NCI-H1092 treated with DMSO at 0.1 percent for 48 hours (cell line): ENCODE data around the gene AOPEP.

ENCODE experiments used
- DNase-seq: peaks from one replicate; lab custom pipeline; 2025; lab: John Stamatoyannopoulos, UW

AOPEP gene

GRCh38 chr9:94896512-94896911, 170.0 kb downstream of the AOPEP start:
- no peak for DNase-seq

- no peak for DNase-seq
These were observed 173.1 kb downstream of the AOPEP start for GRCh38 chr9:94899464-94900221.

- DNase-seq = no peak
These were observed 173.9 kb downstream of the AOPEP start for GRCh38 chr9:94900222-94901018.

GRCh38 chr9:94901019-94901363, 174.5 kb downstream of the AOPEP start:
- DNase-seq = no peak

GRCh38 chr9:94903961-94904421, 177.5 kb downstream of the AOPEP start:
- no peak for DNase-seq

- no peak for DNase-seq
These were observed 178.3 kb downstream of the AOPEP start for GRCh38 chr9:94904806-94905205.

GRCh38 chr9:94905606-94906005, 179.1 kb downstream of the AOPEP start:
- no peak for DNase-seq

- no peak for DNase-seq
These were observed 179.7 kb downstream of the AOPEP start for GRCh38 chr9:94906181-94906580.

- no peak for DNase-seq
These were observed 180.2 kb downstream of the AOPEP start for GRCh38 chr9:94906713-94907112.

- no peak for DNase-seq
These were observed 180.9 kb downstream of the AOPEP start for GRCh38 chr9:94907264-94907936.

GRCh38 chr9:94908011-94908563, 181.6 kb downstream of the AOPEP start:
- DNase-seq = no peak

- DNase-seq = no peak
These were observed 182.2 kb downstream of the AOPEP start for GRCh38 chr9:94908583-94909249.

- DNase-seq = no peak
These were observed 182.9 kb downstream of the AOPEP start for GRCh38 chr9:94909250-94909894.

- no peak for DNase-seq
These were observed 183.6 kb downstream of the AOPEP start for GRCh38 chr9:94909965-94910730.

- DNase-seq = no peak
These were observed 184.7 kb downstream of the AOPEP start for GRCh38 chr9:94911211-94911610.

- DNase-seq = no peak
These were observed 185.6 kb downstream of the AOPEP start for GRCh38 chr9:94911986-94912635.

GRCh38 chr9:94912700-94913249, 186.3 kb downstream of the AOPEP start:
- no peak for DNase-seq

GRCh38 chr9:94913550-94913949, 187.1 kb downstream of the AOPEP start:
- DNase-seq = no peak
